Left hindlimb (tissue), 1 donor: Measurements from ENCODE around the gene DHCR24.

Experiments
- DNase-seq: peaks from one replicate; pipeline ENCODE4 v3.0.0-alpha.2; 2018

The DHCR24 gene

DNA sequence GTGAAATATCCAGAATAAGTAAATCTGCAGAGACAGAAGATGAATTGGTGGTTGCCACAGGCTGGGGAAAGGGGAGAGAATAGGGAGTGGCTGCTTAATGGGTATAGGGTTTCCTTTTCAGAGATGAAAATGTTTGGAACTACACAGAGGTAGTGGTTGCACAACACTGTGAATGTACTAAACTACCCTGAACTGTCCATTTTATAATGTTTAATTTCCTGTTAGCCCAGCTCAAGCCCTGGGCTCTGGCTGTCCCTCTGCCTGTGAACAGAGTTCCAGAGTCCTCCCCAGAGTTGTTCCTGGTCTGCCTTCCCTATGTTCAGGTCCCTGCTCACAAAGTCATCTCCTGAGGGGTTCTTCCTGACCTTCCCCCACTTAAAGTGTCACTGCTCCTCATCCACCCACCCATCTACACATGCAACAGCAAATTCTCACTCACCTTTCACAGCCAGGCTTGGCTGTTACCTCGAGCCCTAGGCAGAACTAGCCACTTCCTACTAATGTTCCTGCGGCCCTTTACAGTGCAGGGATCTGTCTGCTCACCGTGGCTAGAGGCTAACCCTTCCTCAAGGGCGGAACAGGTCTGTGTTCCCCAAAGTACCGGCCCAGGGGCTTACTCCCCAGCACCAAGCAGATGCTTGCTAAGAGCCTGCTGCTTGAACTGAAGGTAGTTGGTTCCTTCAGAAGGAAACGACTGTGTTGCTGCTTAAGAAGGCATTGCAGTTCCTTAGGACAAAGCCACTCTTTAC lies 22.4 kb downstream of the DHCR24 start:
- no peak for DNase-seq

GRCh38 chr1:54863267-54863665 lies 23.7 kb downstream of the DHCR24 start:
- DNase-seq: no peak

DNA sequence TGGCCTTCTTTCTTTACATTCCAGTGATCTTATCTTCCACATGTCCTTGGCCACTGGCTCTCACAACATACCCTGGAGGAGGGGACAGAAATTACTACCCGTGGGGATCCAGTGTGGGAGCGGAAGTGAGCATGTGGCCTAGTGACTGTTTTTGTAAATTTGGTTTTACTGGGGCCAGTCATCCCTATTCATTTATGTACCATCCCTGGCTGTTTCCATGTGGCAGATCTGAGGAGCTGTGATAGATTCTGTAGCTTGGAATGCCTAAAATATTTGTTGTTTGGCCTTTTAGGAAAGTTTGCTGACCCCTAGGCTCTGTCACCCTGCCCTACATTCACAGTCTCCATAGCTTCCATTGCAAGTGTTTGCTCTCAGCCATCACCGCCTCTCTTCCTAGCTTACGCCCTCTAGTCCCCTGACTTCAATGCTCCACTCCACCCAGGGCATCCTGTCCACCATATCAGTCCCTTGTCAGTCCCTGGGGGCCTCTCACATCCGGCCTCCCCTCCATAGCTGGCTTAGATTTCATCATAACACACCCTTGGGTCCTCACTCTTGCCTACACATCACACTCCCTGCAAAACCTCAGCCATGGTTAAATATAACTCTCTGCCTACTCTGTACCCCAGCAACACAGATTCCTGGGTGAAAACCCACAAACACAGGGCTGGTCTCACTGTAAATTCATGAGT lies 25.8 kb downstream of the DHCR24 start:
- no peak for DNase-seq

DNA sequence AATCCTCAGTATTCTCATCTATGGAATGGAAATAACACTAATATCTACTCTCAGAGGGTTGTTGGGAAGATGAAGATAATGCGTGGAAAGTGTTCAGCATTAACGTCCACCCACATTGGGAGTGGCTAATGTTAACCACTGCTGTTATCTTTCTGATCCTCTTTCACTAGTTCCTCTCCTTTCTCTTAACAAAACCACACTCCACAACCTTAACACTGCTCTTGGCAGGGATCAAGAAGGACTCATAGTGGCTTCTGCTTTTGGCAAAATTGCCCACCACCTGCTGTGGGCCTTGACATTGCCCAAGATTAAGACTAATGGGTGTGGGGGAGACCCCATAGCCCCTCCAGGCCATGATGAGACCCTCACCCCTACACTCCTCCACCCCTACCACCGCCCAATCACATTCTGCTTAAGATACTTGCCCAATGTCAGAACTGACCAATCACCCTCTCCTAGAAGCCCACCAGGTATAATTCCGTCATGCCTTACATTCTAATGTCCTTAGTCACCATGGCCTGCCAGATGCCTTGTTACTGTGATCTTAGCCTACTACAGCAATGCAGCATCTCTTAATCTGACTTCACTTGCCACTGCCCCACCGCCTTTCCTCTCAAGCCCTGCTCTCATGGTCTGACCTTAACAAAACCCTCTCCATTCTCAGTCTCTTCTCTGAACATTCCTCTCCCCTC lies 27.1 kb downstream of the DHCR24 start:
- no peak for DNase-seq

GRCh38 chr1:54857746-54858561 lies 29.0 kb downstream of the DHCR24 start:
- no peak for DNase-seq

GRCh38 chr1:54857141-54857540 lies 29.9 kb downstream of the DHCR24 start:
- no peak for DNase-seq

GRCh38 chr1:54854381-54855020 lies 32.5 kb downstream of the DHCR24 start:
- no peak for DNase-seq

DNA sequence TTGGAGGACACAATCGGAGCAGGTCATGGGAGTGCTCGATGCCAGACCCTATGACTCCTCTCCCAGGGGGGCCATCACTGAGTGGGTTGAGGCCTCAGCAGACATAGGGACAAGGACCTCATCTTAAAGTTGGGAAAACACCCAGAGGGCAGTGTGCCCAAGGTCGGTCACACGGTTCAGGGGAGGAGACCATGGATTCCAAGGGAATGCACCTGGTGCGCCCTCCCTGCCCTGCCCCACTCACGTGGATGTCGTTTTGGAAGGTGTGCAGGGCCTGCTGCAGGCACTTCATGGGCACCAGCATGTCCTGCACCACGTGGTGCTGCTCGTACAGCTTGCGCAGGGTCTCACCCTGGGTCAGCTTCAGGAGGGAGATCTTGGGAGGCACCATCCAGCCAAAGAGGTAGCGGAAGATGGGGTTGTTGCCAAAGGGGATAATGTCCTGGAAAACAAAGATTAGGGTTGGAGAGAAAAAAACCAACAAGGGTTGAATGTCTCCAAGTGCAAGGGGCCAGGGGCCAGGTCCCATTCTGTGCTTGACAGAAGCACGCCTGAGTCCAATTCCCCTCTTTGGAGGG lies 33.1 kb downstream of the DHCR24 start:
- no peak for DNase-seq

- no peak for DNase-seq
Measured at GRCh38 chr1:54853096-54853792, 33.8 kb downstream of the DHCR24 start.

DNA sequence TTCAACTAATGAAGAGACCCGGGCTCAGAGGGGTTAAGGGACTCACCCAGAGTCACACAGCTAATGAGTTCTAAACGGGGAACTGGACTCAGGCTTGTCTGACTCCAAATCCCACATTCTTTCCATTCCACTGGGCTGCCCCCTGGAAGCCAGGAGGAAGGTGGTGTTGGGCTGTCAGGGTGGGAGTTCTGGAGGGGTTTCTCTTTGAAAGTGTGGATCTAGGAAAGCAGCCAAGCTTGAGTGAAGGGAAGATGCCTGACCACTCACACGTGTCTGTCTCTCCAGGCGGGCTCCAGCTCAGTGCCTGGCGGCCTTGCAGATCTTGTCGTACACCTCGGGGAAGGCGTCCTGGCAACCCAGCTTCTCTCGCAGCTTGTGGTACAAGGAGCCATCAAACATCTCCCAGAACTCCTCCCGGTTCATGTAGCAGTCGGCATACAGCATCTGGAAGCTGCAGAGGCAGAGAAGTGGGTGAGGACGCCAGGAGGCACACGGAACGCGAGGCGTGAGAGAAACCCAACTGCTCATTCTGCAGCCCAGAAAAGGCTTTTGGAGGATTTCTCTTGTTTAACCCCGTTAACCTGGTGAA lies 35.0 kb downstream of the DHCR24 start:
- no peak for DNase-seq

GRCh38 chr1:54851406-54851805 lies 35.6 kb downstream of the DHCR24 start:
- DNase-seq: no peak

DNA sequence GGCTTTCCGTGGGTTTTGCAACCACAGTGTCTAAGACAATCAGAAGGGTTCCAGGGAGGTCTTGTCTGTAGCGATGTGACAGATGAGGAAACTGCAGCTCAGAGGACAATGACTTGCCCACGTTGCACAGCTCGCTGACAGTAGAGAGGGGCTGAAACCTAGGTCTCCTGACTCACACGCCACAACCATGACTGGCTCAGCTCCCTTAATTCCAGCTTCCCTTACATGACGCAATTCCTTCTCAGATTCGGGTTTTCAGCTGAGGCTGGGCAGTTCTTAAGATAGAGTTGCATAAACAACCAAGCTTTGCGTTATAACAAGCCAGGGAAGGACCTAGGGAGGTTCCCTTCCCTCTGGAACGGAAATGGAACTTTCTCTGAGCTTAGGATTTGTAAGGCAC lies 36.3 kb downstream of the DHCR24 start:
- no peak for DNase-seq

DNA sequence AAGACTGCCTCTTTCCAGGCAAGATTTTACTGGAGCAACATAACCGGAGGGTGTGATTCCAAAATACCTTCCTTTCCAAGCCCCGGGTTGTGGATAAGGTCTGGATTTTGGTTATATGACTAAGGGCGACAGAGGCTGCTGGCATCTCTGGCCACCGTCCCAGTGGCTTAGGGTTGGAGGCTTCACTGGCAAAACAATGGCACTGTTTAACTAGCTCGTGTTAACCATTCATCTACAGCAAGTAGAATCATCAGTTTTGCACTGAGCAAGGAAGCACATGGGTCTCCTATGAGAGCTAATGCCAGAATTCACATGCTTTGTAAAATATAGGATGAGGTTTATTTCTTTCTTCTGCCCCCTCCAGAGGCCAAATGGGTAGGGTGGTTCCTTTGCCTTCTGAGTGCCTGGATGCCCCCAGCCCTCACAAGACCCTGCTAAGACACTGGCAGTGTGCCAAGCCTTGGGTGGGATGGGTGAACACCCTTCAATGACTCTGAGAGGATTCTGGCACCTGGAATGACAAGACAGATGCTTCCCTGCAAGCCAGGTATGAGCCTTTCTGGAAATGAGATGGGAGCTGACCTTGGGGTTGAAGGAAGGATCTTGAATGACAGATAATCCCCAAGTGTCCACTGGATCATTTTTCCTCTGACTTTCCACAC lies 36.8 kb downstream of the DHCR24 start:
- DNase-seq: no peak

DNA sequence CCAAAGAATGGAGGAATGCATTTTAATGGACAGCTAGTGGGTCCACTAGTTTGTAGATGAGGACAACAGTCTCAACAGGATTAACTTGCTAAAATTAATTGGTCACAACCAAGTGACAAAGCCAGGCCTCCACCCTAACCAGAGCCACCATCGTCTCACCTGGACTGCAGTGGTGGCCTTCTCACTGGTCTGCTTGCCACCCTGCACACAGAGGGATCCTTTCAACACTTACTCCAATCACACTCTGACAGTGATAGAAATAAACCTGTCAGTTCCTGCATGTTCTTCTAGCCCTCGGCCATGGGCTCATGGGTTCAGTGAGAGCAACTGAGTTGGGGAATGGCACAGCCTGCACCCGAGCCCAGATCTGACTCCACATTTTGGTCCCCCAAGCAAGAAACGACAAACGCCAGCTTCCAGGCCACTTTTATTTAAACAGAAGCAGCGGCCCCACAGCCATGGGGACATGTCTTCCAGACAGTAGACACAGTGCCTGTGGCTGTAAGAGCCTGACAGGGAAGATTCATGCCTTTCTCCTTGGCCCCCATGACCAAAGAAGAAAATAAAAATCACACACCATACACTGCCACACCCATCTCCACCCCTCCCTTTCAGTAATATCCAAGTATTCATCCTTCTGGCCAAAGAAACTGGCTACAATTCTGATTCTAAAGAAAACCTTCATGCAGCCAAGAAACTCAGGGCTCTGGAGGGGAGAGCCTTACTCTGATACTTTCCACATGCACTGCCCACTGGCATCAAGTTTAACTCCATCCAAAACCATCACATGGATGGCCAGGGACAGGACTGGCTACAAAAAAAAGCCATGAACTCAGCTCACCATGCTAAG lies 37.6 kb downstream of the DHCR24 start:
- DNase-seq: no peak

DNA sequence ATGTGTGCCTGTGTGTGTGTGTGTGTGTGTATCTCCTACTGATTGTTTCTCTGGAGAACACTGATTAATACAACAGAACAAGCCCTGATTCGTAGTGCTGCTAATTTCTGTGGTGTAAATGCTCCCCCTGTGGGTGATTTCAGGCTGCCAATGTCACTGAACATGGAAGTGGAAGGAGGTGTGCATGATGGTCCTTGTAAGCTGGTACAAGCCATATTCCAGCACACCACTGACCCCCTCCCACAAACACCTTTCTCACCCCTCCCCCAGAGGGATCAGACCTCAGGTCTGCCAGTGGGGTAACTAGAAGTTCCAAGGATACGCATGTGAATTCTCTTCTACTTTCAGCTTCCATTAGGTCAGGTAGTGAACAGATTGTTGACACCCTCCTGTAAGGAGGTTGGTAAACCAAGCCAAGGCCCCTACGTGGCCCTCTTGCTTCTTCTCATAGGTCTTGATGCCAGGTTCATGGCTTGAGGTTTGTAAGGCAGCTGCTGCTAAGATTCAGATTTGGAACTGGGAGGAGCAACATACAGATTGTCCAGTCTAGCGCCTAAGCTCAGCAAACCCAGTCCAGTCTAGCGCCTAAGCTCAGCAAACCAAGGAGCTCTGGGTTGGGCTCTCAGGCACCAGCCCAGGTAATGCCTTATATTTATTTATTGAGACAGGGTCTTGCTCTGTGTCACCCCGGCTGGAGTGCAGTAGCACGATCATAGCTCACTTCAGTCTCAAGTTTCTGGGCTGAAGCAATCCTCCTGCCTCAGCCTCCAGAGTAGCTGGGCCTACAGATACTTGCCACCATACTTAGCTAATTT lies 38.7 kb downstream of the DHCR24 start:
- DNase-seq: no peak

DNA sequence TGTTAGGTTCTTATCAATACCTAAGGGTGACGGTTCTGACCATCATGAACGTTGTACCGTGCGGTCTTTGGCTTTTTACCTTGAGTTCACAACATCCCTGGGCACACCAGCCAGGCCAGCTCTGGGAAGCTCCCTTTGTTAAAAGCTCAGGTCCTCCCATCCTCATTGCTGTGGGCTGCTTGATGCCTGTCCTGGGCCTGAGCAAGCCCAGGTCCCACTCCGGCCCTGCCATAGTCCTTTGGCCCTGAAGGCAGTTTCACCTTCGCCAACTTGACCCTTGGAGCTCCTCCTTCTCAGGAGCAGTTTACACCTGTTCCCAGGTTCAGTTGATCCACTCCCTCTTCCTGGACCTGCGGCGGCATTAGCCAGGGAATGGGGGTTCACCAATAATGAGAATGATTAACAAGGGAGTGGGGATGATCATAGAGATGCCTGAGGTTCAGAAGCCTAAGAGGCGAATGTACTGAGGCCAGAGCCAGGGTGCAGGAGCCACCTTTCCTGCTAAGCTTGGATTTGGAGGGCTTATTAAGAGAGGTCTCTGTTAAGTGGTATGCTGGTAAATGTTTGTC lies 40.2 kb downstream of the DHCR24 start:
- no peak for DNase-seq

DNA sequence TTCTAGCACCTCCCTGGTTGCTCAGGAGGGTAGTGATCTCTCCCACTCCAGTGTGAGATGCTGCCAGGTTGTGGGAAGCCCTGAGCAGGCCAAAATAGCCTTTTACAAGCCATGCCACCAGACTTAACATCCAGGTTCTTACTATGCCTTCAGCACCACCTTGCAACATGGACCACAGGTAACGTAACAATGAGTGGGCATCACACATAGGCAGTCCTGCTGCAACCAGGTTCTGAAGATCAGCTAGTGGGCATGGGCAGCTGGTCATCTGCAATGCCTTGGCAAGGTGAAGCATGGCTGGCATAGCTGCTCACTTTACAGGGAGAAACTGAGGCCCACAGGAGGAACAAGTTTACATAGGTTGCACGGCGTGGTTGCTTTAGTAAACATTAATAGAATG lies 40.7 kb downstream of the DHCR24 start:
- DNase-seq: no peak

DNA sequence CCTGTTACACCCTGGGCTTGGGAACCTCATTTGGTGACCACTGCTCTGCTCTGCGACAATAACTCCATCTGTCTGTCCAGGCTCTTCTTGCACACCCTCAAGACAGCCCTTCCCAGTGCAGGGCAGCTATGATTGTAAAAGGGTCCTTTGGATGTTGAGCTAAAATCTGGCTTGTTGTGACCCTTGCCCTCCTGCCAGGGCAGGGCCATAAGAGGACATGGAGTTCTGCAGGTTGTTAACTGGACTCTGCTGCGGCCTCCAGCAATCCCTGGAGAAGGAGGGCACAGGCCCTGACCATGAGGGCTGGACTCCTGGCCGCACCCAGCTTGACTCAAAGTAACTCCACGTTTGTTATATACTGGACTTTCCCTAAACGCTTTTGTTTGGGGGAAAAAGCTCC lies 41.2 kb downstream of the DHCR24 start:
- no peak for DNase-seq
